Frontal cortex (tissue), 4 donors: Measurements from ENCODE around the gene FAM163A. TPM values are rescaled to one million over a fixed set of nuclear protein-coding genes. Genes with fewer than 3 reads are reported as not detected.
"Not testable (repeated sequence)": the region's sequence is repeated elsewhere in the genome, so short reads cannot be mapped to it uniquely, and the experiment has no call there.

Experiments used
- DNase-seq, 2 donors: peaks; one replicate each; pipeline ENCODE4 v3.0.0; 2012; ENCODE audit warnings: low spot score in 2 of 2
- FAIRE-seq: peaks from 2 replicates; lab custom pipeline; 2012; peaks lifted over from hg19 to GRCh38; lab: Jason Lieb, UNC
- total RNA-seq: library from RNA; depleted of rRNA; stranded (reverse); fragments of >200 nt; gene quantifications from one replicate; pipeline ENCODE4 v1.2.3, GENCODE V29; 2014
- donor health status: control.
- donor health status: control.
- donor health status: control.

FAM163A gene
- total RNA-seq, 1 donor from 2014 or later: 0.41 TPM

DNA sequence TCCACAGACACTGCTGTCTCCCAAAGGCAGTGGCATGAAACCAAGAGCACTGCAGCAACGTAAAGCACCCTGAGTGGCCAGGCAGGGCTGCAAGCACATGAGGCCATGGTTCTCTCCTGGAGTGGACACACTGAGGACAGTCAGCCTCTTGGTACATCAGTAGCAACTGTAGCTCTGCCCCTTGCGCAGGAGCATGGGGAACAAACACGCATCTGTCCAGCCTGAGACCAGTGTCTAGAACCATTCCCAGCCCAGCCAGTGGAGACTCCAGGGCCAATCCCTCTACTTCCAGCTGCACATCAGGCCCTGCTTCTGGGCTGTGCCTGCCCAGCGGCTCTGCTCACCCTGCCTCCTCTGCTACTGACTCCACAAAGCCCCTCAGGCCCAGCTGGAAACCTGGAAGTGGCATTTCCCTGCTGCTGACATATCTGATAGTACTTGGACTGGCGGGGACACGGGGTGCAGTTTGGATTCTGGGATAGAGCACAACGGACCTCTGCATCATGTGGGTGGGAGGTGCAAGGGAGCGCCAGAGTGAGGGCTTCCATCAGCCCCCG is 85.5 kb downstream of the FAM163A start:
- FAIRE-seq (no peak), DNase-seq (no peak)

DNA sequence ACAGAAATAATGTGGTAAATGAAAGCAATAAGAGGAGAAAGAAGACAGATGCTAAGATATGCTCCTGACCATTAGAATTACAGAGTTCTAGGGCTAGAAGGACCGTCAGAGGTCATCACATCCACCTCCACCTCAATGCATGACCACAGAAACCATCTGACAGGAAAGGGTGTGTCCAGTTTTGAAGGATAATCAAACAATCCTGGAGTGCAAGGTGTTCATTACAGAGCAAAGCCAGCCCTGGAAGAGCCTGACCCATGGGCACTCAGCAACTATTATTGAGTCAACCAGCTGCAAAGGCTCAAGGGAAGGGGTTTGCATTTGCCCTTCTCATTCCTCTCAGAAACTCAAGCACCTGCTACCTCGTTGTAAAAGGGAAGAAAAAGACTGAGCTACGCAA is 88.1 kb downstream of the FAM163A start:
- no peak for FAIRE-seq
- DNase-seq: no peak

DNA sequence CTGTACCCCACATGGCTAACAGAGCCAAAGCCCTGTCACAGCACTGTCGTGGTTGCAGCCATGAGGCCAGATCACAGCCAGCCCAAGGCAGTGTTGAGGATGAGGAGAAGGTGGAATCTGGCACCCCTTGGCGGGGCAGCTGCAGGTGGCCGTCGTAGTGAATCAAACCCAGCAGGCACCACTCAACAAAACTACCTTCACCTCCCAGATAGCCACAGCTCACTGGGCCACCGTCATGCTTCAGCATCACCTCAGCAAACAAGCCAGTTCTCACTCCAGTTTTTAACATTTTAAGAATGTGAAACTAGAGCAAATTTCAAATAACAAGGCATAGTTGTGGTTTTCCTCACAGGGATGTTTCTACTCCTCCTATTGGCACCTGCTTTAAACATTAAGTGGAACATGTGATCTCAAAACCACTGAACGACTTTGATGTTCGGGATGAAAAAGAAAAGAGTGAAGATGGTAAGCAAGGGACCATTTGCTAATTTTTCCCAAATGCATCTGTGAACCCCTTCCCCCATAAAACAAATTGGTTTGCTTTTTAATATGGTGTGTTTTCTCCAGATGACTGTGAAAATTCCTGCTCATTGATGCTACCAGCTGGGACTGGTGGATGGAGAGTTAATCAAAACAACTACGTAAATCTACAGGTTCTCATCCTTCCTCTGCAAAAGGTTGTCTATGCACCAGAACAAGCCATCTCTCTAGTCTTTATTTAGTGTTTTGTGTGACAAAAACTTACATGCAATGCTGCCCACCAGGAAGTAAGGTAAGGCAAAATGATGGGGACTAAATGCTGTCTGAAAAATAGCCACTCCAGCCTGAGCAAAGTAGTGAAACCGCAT is 89.0 kb downstream of the FAM163A start:
- DNase-seq: no peak
- FAIRE-seq: no peak

DNA sequence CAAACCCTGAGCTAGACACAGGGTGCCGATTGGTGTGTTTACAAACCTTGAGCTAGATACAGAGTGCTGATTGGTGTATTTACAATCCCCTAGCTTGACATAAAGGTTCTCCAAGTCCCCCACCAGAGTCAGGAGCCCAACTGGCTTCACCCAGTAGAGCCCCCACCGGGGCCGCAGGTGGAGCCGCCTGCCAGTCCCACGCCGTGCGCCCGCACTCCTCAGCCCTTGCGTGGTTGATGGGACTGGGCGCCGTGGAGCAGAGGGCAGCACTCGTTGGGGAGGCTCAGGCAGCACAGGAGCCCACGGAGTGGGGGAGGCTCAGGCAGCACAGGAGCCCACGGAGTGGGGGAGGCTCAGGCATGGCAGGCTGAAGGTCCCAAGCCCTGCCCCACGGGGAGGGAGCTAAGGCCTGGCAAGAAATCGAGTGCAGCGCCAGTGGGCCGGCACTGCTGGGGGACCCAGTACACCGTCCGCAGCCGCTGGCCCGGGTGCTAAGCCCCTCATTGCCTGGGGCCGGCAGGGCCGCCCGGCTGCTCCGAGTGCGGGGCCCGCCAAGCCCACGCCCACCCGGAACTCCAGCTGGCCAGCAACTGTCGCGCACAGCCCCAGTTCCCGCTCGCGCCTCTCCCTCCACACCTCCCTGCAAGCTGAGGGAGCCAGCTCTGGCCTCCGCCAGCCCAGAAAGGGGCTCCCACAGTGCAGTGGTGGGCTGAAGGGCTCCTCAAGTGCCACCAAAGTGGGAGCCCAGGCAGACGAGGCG is 93.8 kb downstream of the FAM163A start:
- DNase-seq, FAIRE-seq: not testable (repeated sequence)

DNA sequence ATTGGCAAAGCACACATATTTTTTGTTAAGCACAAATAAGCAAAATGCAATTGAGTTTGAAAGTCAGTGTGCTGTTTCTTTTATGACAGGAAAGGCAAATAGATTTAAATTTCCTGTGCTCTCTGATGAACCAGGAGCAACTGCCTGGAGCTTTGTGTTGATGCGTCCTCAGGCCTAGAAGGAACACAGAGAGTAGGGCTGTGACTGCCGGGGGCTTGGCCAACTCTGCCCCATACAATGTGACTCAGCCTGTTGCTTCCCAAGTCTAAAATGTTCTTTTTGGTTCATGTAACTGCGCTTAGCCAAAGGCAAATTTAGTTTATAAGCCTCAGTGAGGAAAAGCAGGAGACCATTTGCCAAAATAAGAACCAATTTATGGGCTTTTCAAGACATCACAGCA is 97.0 kb downstream of the FAM163A start:
- no peak for FAIRE-seq

DNA sequence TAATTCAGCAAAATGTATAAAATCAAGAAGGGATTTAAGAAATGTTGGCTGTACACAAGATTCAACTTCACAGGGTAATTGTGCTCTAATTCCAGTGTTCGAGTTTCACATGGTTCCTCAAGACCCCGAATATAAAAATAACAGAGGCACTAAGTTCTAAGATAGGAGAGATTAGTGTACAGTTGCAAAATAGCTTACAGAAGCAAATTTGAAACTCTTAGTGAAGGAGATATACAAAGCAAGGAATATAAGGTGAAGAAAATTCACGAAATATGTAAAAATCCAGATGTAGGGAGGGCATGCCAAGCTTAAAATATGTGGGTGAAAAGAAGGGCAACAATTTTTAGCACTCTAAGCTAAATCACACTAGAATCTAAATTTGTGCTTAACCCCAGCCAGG is 105.1 kb downstream of the FAM163A start:
- no peak for DNase-seq
- no peak for FAIRE-seq

More for the DNA sequence above, 97.0 kb downstream of the FAM163A start:
- DNase-seq: no peak

DNA sequence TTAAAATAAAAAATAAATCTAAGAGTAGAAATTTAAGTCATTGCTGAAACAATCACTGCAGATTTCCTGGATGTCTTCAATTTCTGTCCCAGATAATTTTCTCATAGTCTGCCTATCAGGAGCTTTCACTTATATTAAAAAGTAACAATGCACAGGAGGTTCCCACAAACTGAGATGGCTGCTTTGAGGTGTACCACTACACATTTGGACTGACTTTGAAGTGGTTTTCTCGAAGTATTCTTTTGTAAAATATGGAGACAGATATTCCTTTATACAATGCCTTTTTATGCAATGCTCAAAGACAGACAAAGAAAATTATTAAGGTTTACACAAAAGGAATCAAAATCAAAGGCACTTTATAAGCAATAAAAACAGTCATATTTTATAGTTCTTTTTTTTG is 110.0 kb downstream of the FAM163A start:
- FAIRE-seq (no peak), DNase-seq (no peak)

DNA sequence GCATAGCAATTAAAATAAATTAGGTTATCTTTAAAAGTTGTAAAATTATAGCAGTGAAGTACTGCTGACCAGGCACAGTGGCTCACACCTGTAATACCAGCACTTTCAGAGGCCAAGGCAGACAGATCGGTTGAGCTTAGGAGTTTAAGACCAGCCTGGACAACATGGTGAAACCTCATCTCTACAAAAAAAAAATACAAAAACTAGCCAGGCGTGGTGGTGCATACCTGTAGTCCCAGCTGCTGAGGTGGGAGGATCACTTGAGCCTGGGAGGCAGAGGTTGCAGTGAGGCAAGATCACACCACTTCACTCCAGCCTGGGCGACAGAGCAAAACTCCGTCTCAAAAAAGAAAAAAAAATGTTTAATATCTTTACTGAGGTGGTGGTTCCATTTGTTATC is 112.7 kb downstream of the FAM163A start:
- not testable (repeated sequence) for DNase-seq, FAIRE-seq

DNA sequence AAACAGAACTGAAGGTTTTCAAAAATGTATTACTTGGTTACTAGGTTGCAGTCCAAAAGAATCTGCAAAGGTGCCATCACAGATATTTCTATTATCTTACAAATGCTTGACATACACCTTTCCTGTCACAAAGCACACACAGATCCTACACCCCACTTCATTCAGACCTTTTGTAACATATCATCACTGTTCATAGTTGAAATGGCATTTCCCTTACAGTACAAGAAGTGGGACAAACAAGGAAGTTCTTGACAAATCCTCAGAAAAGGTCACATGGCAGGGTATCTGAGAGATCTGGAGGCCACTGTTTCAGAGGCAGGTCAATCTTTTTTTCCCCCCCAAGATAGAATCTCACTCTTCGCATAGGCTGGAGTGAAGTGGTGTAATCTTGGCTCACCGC is 113.2 kb downstream of the FAM163A start:
- FAIRE-seq (no peak), DNase-seq (no peak)

DNA sequence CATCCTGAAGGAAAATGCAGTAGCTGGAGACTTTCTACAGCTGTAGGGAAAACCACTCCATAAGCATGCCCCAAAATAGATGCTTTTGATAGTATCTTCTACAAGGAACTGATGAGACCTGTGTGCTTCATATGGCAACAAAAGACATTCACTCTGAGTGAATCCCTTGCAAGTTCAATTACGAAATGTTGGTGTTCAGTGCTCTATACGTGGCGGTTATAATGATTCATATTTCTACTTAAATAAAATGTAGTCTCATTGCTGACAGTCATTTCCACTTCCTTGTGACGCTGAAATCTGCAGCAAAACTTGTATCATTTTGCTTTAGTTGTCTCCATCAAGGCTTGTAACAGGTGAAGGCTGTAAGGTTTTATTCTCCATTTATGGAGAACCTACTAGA is 113.9 kb downstream of the FAM163A start:
- no peak for FAIRE-seq

DNA sequence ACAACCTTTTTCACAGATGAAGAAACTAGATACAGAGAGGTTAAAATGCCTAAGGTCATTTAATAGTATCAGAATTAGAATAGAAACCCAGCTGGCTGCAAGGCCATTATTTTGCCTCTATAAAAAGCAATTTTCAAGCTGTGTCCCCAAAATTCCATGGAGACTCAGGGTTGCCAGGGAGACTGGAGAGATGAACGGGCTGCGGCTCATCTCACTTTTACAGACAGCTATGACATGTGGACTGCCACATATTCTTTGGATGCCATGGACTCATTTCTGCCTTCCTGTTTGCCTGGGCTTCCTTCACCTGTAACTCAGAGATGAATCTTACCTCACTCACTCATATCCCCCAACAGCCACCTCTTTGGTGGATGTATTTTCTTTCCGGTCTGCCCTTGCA is 117.6 kb downstream of the FAM163A start:
- no peak for DNase-seq
- no peak for FAIRE-seq

More for the DNA sequence above, 113.9 kb downstream of the FAM163A start:
- DNase-seq: no peak

DNA sequence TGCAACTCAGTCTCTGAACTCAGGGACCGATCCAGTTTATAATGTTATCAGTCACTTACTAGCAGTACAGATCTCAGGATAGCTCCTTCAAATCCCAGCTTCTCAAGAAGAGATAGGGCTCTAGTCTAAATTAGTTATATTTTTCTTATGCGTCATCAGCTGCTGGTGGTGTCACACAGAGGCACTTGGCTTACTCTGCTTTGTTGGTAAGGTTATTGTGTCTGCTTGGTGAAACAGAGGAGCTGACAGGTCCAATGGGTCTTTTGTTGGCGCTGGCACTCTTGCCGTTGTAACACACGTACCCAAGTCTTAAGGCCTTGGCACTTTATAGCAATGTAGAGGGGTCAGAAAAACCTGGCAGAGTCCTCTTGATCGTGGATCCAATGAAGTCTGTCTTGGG is 122.3 kb downstream of the FAM163A start:
- FAIRE-seq: no peak

More for the DNA sequence above, 122.3 kb downstream of the FAM163A start:
- DNase-seq: no peak

Other genes with a start within 250 kb of the FAM163A start
- gene NPHS2, start 167.3 kb upstream of the FAM163A start, total RNA-seq: not detected
- 2.9 TPM for gene TDRD5, start 151.5 kb upstream of the FAM163A start, total RNA-seq
- gene TOR1AIP2, start 134.5 kb downstream of the FAM163A start, total RNA-seq: 50.5 TPM
- gene TOR1AIP1, start 139.0 kb downstream of the FAM163A start, total RNA-seq: 19.6 TPM
- gene CEP350, start 211.5 kb downstream of the FAM163A start, total RNA-seq: 111 TPM